Ammon's horn (tissue), 1 donor: ENCODE data around the gene FBXO24.
"Not testable (repeated sequence)": the region's sequence is repeated elsewhere in the genome, so short reads cannot be mapped to it uniquely, and the experiment has no call there.

ENCODE experiments used
- DNase-seq: peaks from one replicate; pipeline ENCODE4 v3.0.0-alpha.2; 2016; ENCODE audit warnings: low spot score

The FBXO24 gene, protein sequence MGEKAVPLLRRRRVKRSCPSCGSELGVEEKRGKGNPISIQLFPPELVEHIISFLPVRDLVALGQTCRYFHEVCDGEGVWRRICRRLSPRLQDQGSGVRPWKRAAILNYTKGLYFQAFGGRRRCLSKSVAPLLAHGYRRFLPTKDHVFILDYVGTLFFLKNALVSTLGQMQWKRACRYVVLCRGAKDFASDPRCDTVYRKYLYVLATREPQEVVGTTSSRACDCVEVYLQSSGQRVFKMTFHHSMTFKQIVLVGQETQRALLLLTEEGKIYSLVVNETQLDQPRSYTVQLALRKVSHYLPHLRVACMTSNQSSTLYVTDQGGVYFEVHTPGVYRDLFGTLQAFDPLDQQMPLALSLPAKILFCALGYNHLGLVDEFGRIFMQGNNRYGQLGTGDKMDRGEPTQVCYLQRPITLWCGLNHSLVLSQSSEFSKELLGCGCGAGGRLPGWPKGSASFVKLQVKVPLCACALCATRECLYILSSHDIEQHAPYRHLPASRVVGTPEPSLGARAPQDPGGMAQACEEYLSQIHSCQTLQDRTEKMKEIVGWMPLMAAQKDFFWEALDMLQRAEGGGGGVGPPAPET

DNA sequence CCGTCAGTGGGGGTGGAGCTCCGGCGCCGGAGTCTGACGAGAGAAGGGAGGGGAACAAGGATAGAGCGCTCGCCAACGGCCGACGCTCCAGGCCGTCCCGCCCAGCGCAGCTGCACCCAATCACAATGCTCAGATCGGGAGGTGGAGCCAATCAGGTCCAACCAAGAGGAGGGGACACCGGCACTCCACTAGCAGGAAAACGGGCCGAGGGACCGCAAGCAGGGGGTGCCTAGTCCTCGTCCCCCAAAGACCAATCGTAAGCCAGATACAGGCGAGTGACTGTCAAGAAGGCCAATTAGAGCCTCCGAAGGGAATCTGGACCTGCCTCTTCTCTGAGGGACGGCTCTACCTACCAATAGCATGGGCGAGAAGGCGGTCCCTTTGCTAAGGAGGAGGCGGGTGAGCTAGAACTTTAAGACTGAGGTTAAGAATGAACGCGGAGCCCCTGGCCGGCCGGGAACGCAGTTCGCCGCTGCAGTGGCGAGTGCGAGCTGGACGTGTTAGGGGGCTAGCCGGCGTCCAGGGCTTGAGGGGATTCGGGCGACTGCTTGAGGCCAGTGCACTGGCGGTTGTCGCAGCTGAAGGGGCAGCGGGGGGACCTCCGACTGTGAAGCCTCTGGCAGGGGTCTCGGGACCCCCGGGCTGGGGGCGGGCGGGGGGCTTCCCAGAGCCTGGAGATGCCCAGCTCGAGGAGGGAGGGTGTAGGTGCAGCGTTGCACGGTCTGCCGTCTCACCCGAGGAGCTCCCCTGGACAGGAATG, at the start of gene FBXO24:
Gene FBXO24, plus strand, starts transcription at position 63 of the 760 bp plus-strand sequence. Its CDS starts 298 bp downstream, at position 361.
- peak; percentile 100 for DNase-seq

DNA sequence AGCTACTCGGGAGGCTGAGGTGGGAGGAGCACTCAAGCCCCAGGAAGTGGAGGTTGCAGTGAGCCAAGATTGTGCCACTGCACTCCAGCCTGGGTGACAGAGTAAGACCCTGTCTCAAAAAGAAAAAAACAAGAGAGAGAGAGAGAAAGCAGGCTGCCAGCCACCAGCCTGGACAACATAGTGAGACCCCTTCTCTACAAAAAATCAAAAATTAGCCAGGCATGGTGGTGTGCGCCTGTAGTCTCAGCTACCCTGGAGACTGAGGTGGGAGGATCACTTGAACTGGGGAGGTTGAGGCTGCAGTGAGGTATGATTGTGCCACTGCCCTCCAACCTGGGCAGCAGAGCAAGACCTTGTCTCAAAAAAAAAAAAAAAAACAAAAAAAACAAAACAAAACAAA, 49.4 kb upstream of the FBXO24 start:
- DNase-seq = not testable (repeated sequence)

DNA sequence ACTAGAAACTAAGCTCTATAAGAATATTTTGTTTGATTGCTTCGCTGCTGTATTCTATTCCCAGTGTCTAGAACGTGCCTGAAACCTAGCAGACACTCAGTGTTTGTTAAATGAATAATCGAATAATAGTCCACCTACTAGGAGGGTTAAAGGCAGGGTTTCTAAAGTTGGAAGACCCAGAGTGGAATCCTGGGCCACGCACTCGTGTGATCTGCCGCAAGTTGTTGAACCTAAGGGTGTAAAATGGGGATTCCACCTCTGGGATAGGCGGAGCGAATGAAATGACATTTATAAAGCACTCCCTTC, 47.8 kb upstream of the FBXO24 start:
- no peak for DNase-seq

DNA sequence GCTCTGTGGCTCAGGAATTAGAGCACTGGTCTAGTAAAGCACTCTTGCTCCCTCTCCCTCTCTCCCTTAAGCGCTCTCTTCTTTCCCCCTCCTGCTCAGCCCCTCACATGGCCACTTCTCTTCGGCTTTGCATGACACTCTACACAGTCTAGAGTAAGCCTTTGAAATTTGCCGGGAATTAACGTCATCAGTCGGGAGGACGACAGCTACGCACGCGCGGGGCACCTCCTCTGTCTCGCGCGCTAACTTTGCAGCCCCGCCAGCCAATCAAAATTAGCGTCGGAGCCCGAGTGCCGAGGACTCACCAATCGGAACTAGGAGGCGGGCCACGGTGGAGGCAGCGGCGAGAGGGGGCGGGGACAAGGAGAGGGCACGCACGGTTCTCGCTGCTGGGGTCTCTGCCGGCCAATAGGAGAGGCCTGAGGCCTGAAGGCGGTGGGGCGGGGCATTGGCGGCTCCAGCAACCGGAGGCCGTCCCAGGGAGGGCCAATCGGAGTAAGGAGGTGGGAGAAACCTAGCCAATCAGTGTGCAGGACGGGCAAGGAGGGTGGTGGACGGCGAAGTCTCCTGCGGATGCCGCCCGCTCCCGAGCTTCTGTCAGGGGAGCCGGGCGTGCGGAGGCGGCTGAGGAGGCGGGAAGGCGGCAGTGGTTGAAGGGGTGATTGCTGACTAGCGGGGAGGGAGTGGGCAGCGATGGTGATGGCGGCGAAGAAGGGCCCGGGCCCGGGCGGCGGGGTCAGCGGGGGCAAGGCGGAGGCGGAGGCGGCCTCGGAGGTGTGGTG, 47.3 kb upstream of the FBXO24 start, which contains the start of gene AGFG2:
Gene AGFG2, plus strand, starts transcription at position 550 of the 782 bp plus-strand sequence. Its CDS starts 144 bp downstream, at position 694.
- DNase-seq = peak; percentile 100

DNA sequence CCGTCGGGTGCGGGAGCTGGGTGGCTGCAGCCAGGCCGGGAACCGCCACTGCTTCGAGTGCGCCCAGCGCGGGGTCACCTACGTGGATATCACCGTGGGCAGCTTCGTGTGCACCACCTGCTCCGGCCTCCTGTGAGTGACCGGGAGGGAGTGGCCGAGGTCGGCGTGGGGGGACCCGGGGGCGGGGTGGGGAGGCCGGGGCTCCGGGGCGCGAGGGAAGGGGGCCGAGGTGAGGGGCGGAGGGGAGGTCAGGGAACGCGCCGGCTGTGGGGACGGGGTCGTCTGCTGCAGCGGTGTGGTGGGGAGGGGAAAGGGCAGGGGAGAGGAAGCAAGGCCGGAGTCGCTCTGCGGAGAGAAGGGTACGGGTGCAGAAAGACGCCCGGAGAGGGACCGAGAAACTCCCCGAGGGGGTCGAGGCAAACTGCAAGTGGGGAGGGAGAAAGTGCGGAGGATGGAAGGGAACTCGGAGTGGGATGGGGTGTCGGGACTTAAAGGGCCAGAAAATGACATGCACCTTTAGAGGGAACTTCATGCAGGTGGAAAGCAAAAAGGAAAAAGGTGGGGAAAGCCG, 46.6 kb upstream of the FBXO24 start:
- DNase-seq = no peak

DNA sequence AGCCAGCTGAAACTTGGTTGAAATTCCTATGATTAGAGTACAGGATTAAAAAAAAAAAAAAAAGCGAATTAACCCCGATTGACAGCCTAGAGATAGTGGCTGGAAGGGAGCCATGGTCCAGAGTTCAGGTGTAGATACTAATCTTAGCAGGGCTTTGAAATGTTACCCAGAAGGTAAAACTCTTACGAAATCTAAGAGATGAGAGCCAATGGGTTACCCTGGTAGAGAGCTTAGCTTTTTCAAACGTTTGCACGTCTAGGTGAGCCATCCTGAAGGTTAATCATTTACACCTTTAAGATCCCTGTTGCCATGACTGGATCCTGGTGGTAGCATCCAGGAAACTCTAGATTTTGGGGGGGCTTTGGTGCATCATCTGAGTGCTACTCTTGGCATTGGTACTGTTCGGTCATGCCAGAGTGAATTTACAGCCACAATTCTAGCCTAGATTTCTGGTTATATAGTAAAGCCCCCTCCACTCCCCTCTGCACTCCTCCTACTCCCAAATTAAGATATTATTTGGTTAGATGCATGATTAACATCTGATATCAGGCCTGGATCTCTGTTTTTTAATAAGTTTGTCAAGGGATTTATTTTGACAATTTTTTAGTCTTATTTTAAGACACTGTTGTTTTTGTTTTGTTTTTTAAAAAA, 45.9 kb upstream of the FBXO24 start:
- no peak for DNase-seq

DNA sequence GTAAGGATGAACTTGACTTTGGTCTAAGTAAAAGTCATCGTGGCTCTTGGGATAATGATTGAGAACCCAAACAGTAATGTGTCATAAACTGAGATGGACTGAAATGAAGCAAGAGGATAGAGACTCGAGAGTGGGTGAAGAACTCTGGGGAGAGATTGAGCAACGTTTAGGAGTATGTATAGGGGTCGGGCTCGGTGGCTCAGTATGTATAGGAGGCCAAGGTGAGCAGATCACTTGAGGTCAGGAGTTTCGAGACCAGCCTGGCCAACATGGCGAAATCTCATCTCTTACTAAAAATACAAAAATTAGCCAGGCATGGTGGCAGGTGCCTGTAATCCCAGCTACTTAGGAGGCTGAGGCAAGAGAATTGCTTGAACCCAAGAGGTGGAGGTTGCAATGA, 44.8 kb upstream of the FBXO24 start:
- not testable (repeated sequence) for DNase-seq

DNA sequence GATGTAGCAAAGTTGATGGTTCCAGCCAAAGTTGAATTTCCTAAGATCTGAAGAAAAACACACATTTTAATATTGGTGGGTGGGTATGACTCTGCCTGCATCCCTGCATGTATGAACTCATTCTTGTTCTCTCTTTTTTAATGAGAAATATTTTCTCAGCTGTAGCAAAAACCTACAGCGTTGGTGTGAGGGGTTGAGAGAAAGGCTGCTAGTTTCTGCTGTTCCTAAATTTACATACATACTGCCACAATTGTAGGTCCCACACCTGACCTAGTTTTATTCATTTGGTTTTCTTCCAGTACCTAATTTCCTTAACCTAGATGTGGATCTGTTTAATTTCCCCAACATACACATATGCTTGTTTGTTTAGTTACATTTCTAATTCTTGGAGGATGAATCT, 42.5 kb upstream of the FBXO24 start:
- DNase-seq = no peak

DNA sequence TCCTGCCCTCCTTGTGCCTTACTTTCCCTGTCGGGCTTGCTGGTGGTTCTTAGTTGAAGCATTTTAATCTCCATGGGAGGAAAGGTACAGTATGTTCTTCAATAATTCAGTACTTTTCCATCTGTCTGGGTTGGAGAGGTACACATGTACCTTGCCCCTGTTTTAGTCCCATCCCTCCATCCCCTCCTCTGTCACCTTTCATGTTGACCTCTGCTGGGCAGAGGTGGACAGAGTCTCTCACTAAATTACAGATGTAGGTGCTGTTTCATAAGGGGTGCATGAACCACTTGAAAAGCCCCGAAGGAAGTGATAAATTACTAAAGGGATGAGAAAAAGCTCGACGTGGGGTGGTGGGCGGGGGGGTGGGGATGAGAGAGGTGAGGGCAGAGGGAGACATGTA, 41.7 kb upstream of the FBXO24 start:
- DNase-seq = no peak

DNA sequence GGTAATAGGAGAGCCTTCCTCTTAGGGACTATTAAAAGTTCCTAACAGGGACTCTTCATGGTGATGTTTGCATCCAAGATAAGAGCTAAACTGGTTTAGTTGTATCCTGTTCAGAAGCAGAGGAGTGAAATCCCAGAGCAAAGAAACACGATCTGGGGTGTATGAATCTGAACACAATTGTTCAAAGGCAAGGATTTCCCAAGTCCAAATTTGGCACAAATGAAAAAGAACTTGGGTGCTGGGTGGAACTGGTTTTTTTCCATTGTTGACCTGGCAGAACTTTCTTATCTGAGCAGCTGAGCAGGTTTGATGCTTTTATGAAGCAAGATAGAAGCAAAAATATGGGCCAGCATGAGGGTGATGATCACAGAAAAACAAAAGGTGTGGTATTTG, 41.2 kb upstream of the FBXO24 start:
- DNase-seq = no peak

DNA sequence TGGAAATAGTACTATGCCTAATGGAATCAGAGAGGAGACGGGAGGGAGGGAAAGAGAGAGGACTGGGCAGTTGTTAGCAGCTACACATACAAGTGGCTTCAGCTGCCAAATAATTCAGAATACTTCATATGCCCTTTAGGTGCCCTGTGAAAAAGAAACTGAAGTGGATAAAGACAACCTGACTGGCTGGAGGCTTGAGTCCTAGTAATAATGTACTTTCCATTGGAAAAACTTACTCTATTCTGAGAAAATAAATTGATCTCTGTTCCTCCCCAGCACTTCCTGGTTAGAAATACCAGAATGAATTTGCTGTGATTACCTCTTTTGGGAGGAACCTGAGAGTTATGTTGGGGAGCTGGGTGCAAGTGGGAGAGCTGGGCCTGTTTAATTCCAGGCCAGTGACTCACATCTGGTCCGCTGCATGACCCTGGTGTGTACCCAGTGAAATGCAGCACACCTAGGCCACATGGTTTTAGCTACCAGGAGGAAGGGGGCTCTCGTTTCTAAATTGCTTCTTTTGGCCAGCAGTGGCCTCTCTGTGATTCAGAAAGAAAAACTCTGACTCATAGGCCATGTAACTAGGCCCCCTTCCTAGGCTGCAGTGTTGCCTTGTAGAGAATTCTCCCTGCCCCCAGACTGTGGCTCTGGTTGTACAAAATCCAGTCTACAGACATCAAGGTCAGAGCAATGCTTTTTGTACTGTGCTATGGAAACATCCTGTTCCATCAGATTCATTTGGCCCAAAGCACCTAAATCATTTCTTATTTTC, 40.6 kb upstream of the FBXO24 start:
- DNase-seq = no peak

DNA sequence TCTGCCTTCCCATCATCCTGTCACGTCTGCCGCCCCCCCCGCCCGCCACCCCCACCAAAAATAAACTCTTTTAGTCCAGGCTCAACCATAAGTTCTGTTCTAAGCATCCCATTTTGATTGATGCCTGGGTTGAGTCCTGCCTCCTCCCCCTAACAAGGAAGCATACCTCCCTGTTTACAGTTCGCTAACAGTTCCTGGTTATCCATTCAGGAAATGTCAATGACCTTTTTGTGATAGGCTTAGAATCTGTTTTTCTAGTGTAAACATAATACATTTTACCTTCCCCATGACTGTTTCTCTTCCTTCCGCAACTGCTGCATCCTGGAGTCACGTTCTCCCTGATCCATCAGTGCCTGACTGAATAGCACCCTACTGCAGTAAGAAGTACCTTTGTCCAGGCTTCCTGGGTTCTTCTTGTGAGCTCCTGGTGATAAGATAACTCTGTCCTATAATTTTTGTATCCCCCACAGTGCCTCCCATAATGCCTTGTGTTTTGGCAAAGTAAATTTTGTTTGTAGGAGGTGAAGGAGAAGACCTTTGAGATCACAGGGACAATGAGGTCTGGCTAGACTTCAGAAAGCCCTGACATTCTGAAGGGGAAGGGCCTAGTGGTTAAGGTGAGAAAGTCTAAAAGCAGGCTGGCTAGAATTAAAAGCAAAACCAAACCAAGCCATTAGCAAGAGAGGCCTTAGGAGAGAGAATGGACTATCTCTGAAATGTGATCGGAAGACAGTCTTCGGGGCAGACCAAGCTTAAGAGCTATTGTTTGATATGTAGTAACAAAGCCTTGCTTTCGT, 39.8 kb upstream of the FBXO24 start:
- DNase-seq = no peak

DNA sequence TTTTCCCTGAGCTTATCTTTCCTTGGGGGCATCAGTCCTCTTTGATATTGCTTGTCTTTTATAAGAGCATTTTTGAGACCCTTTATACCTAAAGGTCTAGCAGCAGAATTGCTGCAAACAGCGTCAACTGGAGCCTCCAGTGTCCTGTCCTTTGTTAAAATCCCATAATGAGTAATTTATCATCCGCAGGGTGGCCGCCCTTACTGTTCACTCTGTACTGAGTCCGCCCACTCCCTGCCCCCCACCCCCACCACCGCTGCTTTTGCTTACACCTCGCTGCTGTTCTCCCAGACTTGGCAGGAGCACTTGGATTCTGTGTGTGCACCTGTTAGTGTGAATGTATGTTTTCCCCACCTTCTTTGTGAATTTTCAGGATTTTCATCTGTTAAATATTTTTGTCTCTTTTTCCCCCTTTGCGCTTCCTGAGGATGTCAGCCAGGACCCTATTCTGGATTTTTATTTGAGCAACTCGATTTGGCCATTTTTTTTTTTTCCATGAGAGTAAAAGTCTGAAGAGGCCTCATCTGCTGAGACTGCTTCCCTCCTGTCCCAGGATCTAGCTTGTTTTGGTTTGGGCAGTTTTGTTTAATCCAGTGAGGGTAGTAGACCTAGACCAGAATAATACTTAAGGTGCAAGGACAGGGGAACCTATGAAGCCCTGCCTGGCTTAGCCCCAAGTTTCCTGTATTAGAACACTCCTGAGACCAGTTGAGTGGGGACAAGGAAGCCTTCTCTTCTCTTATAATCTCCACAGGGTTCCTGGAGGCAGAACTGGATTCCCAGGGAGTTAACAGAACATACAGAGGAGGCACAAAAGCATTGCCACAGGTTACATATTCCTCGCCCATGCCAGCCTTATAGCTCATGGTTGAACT, 39.0 kb upstream of the FBXO24 start:
- no peak for DNase-seq

DNA sequence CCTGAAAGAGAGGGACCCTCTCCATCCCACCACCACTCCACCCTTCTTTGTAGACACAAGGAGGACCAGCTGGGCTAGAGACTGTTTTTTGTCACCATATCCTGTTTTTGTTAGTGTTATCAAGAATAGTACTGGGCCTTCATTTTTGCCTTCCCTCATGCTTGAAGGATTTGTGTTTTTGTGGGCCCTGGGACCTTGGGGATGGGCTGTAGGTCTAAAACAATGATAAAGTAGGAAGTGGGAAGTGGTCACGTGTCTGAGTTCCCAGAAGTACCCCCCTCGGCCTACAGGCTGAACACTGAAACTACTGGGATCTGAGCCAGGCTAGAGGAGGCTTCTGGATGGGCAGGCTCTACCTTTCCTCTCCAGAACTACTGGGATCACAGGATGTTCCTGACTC, 38.3 kb upstream of the FBXO24 start:
- DNase-seq = no peak

DNA sequence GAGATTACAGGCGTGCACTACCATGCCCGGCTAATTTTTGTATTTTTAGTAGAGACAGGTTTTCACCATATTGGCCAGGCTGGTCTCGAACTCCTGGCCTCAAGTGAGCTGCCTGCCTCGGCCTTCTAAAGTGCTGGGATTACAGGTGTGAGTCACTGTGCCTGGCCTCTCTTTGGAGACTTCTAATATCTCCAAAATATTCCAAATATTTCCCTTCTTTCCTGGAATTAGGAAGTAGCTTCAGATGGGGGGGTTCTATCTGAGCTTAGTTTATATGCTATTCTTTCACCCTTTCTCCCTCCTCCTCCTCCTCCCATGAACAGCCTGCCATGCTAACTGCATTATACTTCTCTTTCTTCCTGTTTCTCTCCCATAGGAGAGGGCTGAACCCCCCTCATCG, 37.7 kb upstream of the FBXO24 start:
- DNase-seq = not testable (repeated sequence)

DNA sequence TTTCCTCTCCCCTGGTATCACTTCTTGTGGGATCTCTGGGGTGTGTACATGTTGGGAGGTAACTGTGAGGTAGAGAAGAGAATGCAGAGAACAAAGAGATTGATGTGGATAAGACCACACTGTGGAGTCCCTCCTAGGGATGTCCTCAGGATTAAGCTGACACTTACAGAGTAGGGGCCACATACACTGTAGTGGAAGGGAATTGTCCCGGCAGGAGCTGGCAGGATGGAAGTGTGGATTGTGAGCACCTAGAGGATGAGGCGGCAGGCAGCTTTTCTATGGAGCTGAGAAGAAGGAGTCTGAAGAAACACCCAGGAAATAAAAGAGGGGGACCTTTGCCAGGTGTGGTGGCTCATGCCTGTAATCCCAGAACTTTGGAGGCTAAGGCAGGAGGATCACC, 33.6 kb upstream of the FBXO24 start:
- DNase-seq = no peak

DNA sequence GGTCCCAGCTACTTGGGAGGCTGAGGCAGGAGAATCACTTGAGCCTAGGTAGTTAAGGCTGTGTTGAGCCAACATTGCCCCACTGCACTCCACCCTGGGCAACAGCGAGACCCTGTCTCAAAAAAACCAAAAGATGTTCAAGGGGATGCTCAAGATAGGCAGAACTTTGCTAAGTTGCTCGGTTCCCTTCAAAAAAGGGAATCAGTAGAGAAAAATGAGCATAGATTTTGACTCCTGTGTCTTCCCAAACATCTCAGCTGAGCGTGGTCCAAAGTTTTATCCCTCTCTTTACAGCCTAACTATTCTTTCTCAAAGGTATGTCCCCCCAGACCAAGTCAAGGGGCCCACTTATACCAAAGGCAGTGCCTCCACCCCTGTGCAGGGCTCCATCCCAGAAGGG, 33.1 kb upstream of the FBXO24 start:
- DNase-seq = no peak

DNA sequence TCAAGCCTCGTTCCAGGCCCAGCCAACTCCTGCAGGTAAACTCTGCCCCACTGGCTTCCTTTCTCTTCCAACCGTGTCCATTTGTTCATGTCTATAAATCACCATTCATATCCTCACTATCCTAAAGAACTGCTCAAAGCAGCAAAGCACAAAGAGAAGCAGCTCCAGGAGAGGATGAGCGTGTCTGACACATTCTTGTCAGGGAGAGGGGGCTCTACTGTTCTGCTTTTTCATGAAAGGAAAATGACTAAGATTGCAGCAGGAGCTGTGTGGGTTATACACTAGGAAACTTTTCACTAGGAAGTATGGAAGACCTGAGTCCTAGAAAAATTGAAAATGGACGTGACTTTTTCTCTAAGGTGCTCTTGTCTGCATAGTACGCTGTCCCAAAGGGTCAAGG, 30.4 kb upstream of the FBXO24 start:
- no peak for DNase-seq

DNA sequence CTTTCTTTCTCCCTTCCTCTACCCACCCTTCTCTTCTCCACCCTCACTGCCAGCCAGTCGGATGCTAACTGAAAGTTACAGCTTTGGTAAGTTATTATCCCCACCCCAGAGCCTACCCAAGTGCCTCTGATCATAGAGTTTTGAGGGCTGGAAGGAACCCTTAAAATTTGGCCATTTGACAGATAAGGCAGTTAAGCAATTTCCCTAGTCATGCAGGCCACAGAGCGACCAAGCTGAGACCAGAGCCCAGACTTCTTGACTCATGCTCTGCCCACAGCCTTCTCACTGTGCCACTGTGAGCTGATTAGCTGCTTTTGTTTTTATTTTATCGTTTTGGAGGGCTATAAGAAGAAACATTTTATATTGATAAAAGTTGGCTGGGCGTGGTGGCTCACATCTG, 29.6 kb upstream of the FBXO24 start:
- no peak for DNase-seq
